Activated T-helper 1 cell treated with Interleukin-2 at 50 U/mL for 16 hours (primary cell): Measurements from ENCODE around the gene CHRM2.

ENCODE experiments used
- DNase-seq: peaks from one replicate; pipeline ENCODE4 v3.0.0-alpha.2; 2020; ENCODE audit warnings: low read depth

Gene CHRM2

DNA sequence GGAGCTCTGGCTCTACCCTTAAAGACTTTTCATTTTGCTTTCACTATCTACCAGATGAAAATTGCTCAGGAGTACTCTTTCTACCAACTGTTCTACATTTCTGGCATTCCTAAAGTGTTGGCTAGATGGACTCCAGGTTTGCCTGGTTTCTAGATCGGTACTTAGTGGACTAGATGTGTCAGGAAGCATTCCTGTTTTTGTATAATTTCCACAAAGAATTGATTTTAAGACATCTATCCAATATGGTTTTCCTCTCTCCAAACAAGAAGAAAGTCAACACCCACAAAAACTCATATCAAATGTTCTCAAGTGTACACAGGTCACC lies 157.7 kb downstream of the CHRM2 start:
- no peak for DNase-seq

DNA sequence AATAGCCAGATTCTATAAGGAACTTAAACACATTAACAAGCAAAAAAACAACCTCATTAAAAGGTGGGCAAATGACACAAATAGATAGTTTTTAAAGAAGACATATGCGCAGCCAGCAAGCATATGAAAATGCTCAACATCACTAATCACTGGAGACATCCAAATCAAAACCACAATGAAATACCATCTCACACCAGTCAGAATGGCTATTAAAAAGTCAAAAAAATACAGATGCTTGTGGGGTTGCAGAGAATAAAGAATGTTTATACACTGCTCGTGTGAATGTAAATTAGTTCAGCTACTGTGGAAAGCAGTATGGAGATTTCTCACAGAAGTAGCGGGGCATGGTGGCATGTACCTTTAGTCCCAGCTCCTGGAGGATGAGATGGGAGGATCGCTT lies 164.0 kb downstream of the CHRM2 start:
- DNase-seq: no peak

DNA sequence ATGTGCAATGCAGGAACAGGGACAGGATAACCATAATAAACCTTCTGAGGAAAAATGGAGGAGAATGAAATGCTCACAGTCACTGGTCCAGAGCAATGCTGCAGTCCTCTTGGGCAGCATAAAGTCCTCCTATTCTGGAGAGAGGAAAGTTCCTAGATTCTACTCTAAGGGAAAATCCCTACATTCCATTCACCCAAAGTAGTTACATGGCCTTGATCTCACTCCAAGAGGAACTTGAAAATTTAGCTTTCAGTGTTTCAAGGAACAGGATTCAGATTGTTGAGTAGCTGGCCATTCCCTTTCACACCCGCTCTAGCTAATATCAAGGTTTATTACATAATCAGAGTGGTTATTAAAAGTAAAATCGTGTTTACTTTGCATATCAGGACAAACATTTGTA lies 168.3 kb downstream of the CHRM2 start:
- no peak for DNase-seq

DNA sequence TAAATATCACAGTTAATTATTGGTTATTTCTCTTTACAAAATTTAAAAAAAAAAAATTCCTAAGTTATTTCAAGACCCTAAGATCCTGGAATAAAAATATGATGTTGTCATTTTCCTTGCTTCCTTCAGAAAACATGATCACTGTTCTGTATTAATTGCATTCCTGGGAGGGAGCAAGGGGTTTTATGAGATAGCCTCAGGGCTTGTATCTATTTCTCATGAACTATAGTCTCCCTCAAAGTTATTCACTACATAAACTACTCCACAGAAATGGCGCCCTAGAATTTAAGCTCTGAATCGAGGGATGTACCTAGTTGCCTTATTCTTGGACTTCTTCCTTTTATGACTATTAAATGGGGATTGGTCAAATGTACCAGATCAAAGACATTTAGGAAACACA lies 170.3 kb downstream of the CHRM2 start:
- DNase-seq: no peak

DNA sequence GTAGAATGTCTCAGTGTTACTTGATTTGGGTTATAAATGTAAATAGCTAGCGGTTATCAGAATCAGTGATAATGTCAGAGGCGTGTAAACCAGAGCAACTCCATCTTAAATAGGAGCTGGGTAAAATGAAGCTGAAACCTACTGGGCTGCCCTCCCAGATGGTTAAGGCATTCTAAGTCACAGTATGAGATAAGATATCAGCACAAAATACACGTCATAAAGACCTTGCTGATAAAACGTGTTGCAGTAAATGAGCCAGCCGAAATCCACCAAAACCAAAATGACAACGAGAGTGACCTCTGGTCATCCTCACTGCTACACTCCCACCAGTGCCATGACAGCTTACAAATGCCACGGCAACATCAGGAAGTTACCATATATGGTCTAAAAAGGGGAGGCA lies 172.3 kb downstream of the CHRM2 start:
- DNase-seq: no peak

DNA sequence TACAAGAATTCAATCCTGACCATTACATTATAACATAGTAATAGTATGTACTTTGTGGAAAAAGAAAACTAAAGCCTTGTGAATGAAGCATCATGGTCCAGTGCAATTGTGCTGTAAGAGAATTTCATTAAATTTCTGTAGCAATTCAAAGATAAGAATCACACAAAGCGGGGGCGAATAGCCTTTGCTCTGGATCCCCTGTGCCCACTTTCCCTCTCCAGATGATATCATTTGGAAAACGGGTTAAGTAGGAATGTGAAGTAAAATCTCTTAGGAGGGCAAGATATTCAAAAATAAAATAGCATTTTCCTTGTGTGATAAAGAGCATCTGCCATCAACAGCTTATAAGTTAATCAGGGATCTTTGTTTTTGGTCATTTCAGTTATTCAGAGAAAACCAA lies 177.1 kb downstream of the CHRM2 start:
- no peak for DNase-seq

DNA sequence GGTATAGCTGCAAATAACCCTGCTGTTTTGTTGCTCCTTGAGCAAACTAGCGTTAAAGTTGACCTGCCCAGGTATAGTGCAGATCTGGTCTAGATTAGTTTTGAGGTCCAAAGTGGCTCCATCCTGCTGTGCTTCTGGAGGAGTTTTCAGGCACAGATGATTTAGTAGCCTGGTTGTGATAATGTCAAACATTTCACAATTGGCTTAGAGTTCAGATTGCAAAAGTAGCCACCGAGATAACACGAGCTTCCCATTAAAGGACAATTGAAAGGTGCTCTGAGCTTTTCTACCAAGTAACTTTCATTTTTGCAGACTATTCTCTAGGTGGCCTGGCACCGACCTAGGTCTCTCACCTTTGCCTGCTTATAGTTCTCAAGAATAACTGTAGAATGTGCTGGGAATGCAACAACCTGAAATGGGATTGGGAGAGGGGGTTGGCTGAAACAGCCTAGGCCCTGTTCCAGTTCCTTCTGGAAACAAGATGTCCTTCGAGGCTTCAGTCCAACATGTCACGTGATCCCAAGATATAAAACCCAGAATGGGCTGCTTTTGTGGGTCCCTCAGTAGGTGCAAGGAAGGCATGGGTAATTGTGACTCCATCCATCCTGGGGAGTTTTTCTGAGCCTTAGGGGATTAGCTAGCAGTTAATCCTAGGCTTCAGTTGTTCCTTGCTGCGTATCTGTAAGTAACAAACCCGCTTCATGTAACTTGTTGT lies 201.0 kb downstream of the CHRM2 start:
- DNase-seq: no peak
